GM12801 (cell line): ENCODE results near the gene POU2AF1.

Experiments used
- TF ChIP-seq, protein P1 (sequence below): IDR thresholded peaks from one replicate; pipeline ENCODE4 v1.5.1; 2011; ENCODE audit warnings: control low read depth; ENCODE audit not compliant: insufficient read length; ENCODE audit errors: extremely low read depth

POU2AF1 gene

DNA sequence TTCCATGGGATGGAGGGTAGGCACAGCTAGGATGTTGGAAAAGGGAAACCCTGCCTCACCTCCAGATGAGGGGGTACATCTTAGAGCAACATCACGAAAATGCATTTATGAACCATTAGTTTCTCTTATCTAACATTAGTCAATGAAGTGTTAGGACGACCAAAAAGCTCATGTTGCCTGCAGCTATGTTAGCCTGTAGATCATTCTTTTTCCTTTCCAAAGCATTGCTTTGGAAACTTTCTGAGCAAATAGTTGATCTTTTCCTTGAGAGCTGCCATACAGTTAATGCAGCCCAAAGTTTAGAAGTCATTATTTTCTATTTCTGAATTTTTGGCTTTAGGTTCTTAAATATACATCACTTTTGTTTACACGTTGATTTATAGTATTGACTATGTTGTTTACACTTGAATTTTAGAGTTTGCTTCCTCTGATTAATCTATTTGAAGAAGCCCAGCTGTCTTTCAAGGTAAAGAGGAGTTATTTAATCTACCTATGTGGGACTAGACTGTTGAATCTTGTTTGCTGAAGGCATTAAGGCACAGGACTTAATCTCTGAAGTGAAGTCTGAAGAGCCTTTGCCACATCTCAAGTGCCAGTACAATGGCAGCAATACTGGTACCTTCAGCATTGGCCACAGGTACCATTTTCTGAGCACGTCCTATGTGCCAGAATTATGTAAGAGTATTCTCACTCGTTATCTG lies 69.7 kb downstream of the POU2AF1 start:
- TF ChIP-seq, protein P1, sequence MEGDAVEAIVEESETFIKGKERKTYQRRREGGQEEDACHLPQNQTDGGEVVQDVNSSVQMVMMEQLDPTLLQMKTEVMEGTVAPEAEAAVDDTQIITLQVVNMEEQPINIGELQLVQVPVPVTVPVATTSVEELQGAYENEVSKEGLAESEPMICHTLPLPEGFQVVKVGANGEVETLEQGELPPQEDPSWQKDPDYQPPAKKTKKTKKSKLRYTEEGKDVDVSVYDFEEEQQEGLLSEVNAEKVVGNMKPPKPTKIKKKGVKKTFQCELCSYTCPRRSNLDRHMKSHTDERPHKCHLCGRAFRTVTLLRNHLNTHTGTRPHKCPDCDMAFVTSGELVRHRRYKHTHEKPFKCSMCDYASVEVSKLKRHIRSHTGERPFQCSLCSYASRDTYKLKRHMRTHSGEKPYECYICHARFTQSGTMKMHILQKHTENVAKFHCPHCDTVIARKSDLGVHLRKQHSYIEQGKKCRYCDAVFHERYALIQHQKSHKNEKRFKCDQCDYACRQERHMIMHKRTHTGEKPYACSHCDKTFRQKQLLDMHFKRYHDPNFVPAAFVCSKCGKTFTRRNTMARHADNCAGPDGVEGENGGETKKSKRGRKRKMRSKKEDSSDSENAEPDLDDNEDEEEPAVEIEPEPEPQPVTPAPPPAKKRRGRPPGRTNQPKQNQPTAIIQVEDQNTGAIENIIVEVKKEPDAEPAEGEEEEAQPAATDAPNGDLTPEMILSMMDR = no peak

DNA sequence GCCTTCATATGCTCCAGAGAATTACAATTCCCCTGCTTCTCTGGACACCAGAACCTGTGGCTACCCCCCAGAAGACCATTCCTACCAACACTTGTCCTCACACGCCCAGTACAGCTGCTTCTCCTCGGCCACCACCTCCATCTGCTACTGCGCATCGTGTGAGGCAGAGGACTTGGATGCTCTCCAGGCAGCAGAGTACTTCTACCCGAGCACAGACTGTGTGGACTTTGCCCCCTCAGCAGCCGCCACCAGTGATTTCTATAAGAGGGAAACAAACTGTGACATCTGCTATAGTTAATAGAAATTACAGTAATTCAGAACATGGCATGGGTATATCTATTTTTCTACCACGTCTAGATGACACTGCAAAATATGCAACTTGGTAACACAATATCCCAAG lies 70.9 kb downstream of the POU2AF1 start:
- TF ChIP-seq, protein P1 = no peak

- TF ChIP-seq, protein P1 = no peak
Measured at GRCh38 chr11:111307472-111308108, 71.5 kb downstream of the POU2AF1 start.

GRCh38 chr11:111306321-111306720 lies 72.8 kb downstream of the POU2AF1 start:
- TF ChIP-seq, protein P1 = no peak

DNA sequence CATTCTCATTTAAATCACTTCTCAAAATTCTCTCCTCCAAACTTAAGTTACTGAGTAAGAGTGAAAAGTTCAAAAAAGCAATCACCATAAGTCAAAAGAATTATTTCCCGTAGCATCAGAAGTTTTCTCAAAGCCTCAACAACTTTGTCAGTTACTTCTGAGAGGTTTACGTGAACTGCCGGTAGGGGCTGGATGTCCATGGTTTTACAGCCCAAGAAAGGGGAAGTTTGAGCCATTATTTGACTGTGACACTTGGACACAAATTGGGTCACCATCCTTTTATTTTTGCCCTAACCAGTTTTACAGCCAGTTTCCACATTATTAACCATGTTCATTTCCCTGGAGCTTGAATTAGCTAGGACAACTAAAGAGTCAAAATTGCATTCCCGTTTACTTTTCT lies 73.2 kb downstream of the POU2AF1 start:
- TF ChIP-seq, protein P1 = no peak

- TF ChIP-seq, protein P1 = no peak
Measured at GRCh38 chr11:111305162-111305802, 73.8 kb downstream of the POU2AF1 start.

GRCh38 chr11:111303461-111303860 lies 75.6 kb downstream of the POU2AF1 start:
- TF ChIP-seq, protein P1 = no peak
